Bronchial epithelial cell (primary cell): ENCODE data around the gene HIP1. TPM values are rescaled to one million over a fixed set of nuclear protein-coding genes. Genes with fewer than 3 reads are reported as not detected.
"Not testable (repeated sequence)": the region's sequence is repeated elsewhere in the genome, so short reads cannot be mapped to it uniquely, and the experiment has no call there.

Source experiments
- DNase-seq: peaks from one replicate; pipeline ENCODE4 v3.0.0-alpha.2; 2010; ENCODE audit warnings: low read depth
- FAIRE-seq: peaks from 2 replicates; lab custom pipeline; 2011; peaks lifted over from hg19 to GRCh38; lab: Jason Lieb, UNC
- H3K27me3 ChIP-seq: 2 replicates; pipeline ENCODE4 v1.5.1; 2011; ENCODE audit warnings: low read length; ENCODE audit not compliant: control insufficient read depth, insufficient read depth
- H3K36me3 ChIP-seq: 2 replicates; pipeline ENCODE4 v1.5.1; 2011; ENCODE audit warnings: low read length; ENCODE audit not compliant: control insufficient read depth, insufficient read depth
- H3K4me3 ChIP-seq: 2 replicates; pipeline ENCODE4 v1.5.1; 2011; ENCODE audit warnings: mild to moderate bottlenecking, low read depth, low read length, control low read depth
- CTCF ChIP-seq: IDR thresholded peaks from 2 replicates; pipeline ENCODE4 v1.5.1; 2011; ENCODE audit warnings: mild to moderate bottlenecking, moderate library complexity, low read length, control low read depth, inconsistent platforms; ENCODE audit not compliant: insufficient read depth, severe bottlenecking
- total RNA-seq: library from RNA; depleted of rRNA; stranded (reverse); fragments of >200 nt; gene quantifications from 2 replicates; pipeline ENCODE4 v1.2.1, GENCODE V29; 2014

Gene HIP1
- total RNA-seq, 1 donor from 2014 or later: 3.2 TPM

GRCh38 chr7:75559355-75559975 is 179.3 kb downstream of the HIP1 start:
- no peak overlapping the region for H3K4me3 ChIP-seq
- peaks cover 3% of the 10 kb centered on the region for H3K36me3 ChIP-seq
- no peaks in the 10 kb centered on the region for H3K27me3 ChIP-seq
- TF ChIP-seq CTCF: no peak
- no peak for DNase-seq
- FAIRE-seq: no peak

DNA sequence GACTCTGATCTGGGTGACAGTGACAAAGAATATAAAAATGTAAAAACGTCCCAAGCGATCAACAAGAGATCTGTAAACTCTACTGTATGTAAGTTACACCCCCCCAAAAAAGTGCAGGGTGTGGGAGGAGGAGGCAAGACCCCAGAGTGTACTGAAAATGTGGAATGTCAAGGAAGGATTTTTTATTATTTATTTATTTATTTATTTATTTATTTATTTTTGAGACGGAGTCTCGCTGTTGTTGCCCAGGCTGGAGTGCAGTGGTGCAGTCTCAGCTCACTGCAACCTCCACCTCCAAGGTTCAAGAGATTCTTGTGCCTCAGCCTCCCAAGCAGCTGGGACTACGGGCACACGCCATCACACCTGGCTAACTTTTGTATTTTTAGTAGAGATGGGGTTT is 181.9 kb downstream of the HIP1 start:
- H3K36me3 ChIP-seq: not testable (repeated sequence)

GRCh38 chr7:75555736-75556135 is 183.0 kb downstream of the HIP1 start:
- no peaks in the 10 kb centered on the region for H3K27me3 ChIP-seq
- H3K36me3 ChIP-seq: no peaks in the 10 kb centered on the region
- DNase-seq (no peak), FAIRE-seq (no peak)
- no peak overlapping the region for H3K4me3 ChIP-seq
- no peak for TF ChIP-seq CTCF

More for the DNA sequence above, 181.9 kb downstream of the HIP1 start:
- not testable (repeated sequence) for H3K4me3 ChIP-seq, FAIRE-seq, H3K27me3 ChIP-seq, DNase-seq

GRCh38 chr7:75546237-75547015 is 192.3 kb downstream of the HIP1 start:
- FAIRE-seq: no peak
- no peak for DNase-seq
- Histone ChIP-seq H3K4me3 (no peak overlapping the region), H3K27me3 (no peaks in the 10 kb centered on the region), H3K36me3 (no peaks in the 10 kb centered on the region)
- no peak for TF ChIP-seq CTCF

DNA sequence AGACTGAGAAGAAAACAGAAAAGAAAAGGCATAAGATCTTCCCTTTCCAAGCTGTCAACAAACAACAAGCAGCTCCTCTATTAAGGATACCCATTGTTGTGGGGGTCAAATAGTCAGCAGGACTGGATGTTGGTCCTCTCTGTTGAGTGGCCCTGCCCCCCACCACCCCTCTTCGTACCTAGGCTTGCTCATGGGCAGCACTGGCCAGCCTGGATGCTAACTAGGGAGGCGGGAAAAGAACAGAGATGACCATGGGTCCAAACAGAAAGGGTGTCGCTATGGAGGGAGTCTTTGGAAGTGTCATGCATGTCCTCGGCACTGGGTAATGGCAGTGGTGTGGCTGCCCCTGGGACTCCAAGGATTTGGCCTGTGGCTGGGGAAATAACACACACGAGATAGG is 201.0 kb downstream of the HIP1 start:
- no peaks in the 10 kb centered on the region for H3K27me3 ChIP-seq
- FAIRE-seq (no peak), DNase-seq (no peak)
- no peaks in the 10 kb centered on the region for H3K36me3 ChIP-seq
- no peak overlapping the region for H3K4me3 ChIP-seq
- no peak for TF ChIP-seq CTCF

DNA sequence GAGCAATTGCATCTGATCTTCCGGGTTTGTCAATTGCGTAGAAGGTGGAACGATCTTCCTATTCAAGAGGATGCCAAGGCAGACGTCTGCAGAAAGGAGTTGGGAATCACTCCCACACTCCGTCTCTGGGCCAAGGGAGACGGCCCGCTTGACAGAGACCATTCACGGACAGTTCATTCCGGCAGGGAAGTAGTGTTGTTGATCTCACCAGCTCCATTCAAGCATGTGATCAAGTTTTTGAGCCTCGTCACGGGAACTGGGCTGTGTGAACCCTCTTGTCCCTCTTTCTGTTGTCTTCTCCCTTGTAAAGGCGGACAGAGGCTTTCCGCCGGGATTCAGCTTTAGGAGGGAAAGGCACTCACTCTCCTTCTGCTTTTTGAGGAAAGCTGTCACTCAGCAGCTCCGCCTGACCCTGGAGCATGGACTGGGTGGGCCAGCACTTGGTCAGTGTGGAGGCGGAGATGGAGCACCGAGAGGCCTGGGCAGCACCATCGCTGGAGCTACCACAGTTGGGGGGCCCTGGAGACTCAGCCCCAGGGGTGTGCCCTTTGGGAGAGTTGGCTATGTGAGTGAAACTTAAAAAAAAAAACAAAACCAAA is 201.7 kb downstream of the HIP1 start:
- TF ChIP-seq CTCF: no peak
- FAIRE-seq (no peak), DNase-seq (no peak)
- Histone ChIP-seq H3K36me3 (no peaks in the 10 kb centered on the region), H3K27me3 (no peaks in the 10 kb centered on the region), H3K4me3 (no peak overlapping the region)
